B cell (primary cell): ENCODE data around the gene DNAJC4. TPM values are rescaled to one million over a fixed set of nuclear protein-coding genes. Genes with fewer than 3 reads are reported as not detected.

Experiments used
- ATAC-seq: fragments of 200-7000 bp; cut with Tn5 transposase; one replicate; pipeline ENCODE4 v1.10.0; 2021; ENCODE audit warnings: low read depth, mild to moderate bottlenecking, moderate number of reproducible peaks, moderate library complexity
- CTCF ChIA-PET: fragments of 350-600 bp; sonication (Branson Sonifier 250); formaldehyde crosslinking; loops from one replicate; lab custom pipeline; 2021; ENCODE audit warnings: antibody characterized with exemption, inconsistent platforms; lab: Charles Lee
- POLR2A ChIA-PET: fragments of 350-600 bp; sonication (Branson Sonifier 250); formaldehyde crosslinking; loops from one replicate; lab custom pipeline; 2021; ENCODE audit warnings: antibody characterized with exemption; lab: Charles Lee
- DNase-seq: peaks from one replicate; pipeline ENCODE4 v3.0.0; 2013
- H2AFZ ChIP-seq: 2 replicates; pipeline ENCODE4 v1.6.1; 2012; ENCODE audit warnings: mild to moderate bottlenecking, low read depth, low read length; ENCODE audit not compliant: insufficient read depth, poor library complexity, severe bottlenecking
- H3K27ac ChIP-seq, 2 donors: 1 replicate in 1 of 2; 2 replicates in 1 of 2; pipeline ENCODE4 v1.5.1; 2012 to 2013; ENCODE audit warnings: low read length in 2 of 2, mild to moderate bottlenecking in 2 of 2, moderate library complexity in 1 of 2
- H3K27me3 ChIP-seq, 4 experiments: fragments of 200-600 bp in 1 of 4; sonication (generic) in 1 of 4; replicated peaks in 1 of 4; 1 replicate in 2 of 4; 2 replicates in 2 of 4; pipeline versions ENCODE4 v1.6.1 to v1.7.0; 2013 to 2016; ENCODE audit warnings: low read length in 3 of 4, mild to moderate bottlenecking in 2 of 4, mixed read lengths in 1 of 4, moderate library complexity in 1 of 4; ENCODE audit not compliant: insufficient read depth in 4 of 4, control insufficient read depth in 3 of 4; ENCODE audit errors: control extremely low read depth in 1 of 4
- H3K36me3 ChIP-seq, 2 experiments: replicated peaks in 1 of 2; 1 replicate in 1 of 2; 2 replicates in 1 of 2; pipeline versions ENCODE4 v1.6.1 to v1.7.1; 2013; ENCODE audit warnings: low read length in 1 of 2; ENCODE audit not compliant: insufficient read depth in 2 of 2, control insufficient read depth in 1 of 2; ENCODE audit errors: control extremely low read depth in 1 of 2, extremely low read depth in 1 of 2
- H3K4me1 ChIP-seq, 2 donors: fragments of 200-600 bp in 1 of 2; sonication (generic) in 1 of 2; 1 replicate in 1 of 2; 2 replicates in 1 of 2; pipeline versions ENCODE4 v1.5.1 to v1.6.1; 2013 to 2017; ENCODE audit warnings: low read length in 2 of 2; ENCODE audit not compliant: control insufficient read depth in 2 of 2, insufficient read depth in 2 of 2
- H3K4me2 ChIP-seq: replicated peaks from 2 replicates; pipeline ENCODE3; 2012; ENCODE audit warnings: mild to moderate bottlenecking, low read depth, low read length; ENCODE audit not compliant: poor library complexity, severe bottlenecking
- H3K4me3 ChIP-seq, 5 experiments: fragments of 200-600 bp in 1 of 5; sonication (generic) in 1 of 5; 1 replicate in 3 of 5; 2 replicates in 2 of 5; pipeline versions ENCODE4 v1.5.1 to v1.7.0; 2011 to 2016; ENCODE audit warnings: low read length in 4 of 5, mild to moderate bottlenecking in 4 of 5, low read depth in 2 of 5, control low read depth in 1 of 5, moderate library complexity in 1 of 5; ENCODE audit not compliant: insufficient read depth in 1 of 5; ENCODE audit errors: control extremely low read depth in 1 of 5, extremely low read depth in 1 of 5
- H3K79me2 ChIP-seq: fragments of 200-600 bp; sonication (generic); one replicate; pipeline ENCODE4 v1.6.0; 2016; ENCODE audit warnings: low read length; ENCODE audit not compliant: control insufficient read depth, insufficient read depth
- H3K9ac ChIP-seq: fragments of 200-600 bp; sonication (generic); 2 replicates; pipeline ENCODE4 v1.6.1; 2017; ENCODE audit warnings: mild to moderate bottlenecking, low read length, moderate library complexity
- H3K9me3 ChIP-seq, 3 donors: one replicate each; pipeline versions ENCODE4 v1.6.1 to v1.7.1; 2013; ENCODE audit warnings: low read length in 2 of 3; ENCODE audit not compliant: control insufficient read depth in 2 of 3, insufficient read depth in 1 of 3; ENCODE audit errors: control extremely low read depth in 1 of 3
- H4K20me1 ChIP-seq: 2 replicates; pipeline ENCODE4 v1.6.0; 2012; ENCODE audit warnings: mild to moderate bottlenecking, low read length; ENCODE audit not compliant: insufficient read depth, control insufficient read depth, poor library complexity, severe bottlenecking
- H3K27ac Mint-ChIP-seq: one replicate; pipeline ENCODE4 v1.8.0; 2021; ENCODE audit warnings: mixed read lengths
- H3K27me3 Mint-ChIP-seq: one replicate; pipeline ENCODE4 v1.8.0; 2021; ENCODE audit warnings: mixed read lengths
- H3K4me1 Mint-ChIP-seq: one replicate; pipeline ENCODE4 v1.8.0; 2021; ENCODE audit warnings: mixed read lengths
- H3K4me3 Mint-ChIP-seq: one replicate; pipeline ENCODE4 v1.8.0; 2021; ENCODE audit warnings: mixed read lengths
- H3K9me3 Mint-ChIP-seq: one replicate; pipeline ENCODE4 v1.8.0; 2022; ENCODE audit warnings: mixed read lengths; ENCODE audit not compliant: insufficient read depth
- EZH2 ChIP-seq: IDR thresholded peaks from 2 replicates; pipeline ENCODE4 v1.6.1; 2012; ENCODE audit warnings: borderline replicate concordance, low read depth, mild to moderate bottlenecking, moderate library complexity, low read length; ENCODE audit not compliant: insufficient read depth, poor library complexity, severe bottlenecking
- WGBS: methylation state at CpG from one replicate; pipeline ENCODE4 v1.1.5; 2013; ENCODE audit warnings: missing lambda C conversion rate; ENCODE audit not compliant: insufficient coverage; 5-methylcytosine and 5-hydroxymethylcytosine counted together
- intact Hi-C: fragments of 100-400 bp; cut with micrococcal nuclease; formaldehyde crosslinking; loops from one replicate; pipeline ENCODE4 v1.10.0; 2022
- polyA plus RNA-seq: library from polyadenylated mRNA; depleted of rRNA; stranded (reverse); fragments of >200 nt; gene quantifications from 2 replicates; pipeline ENCODE4 v1.2.3, GENCODE V29; 2012
- total RNA-seq, 2 donors: library from RNA; stranded (reverse); fragments of 120-200 nt in 1 of 2; gene quantifications; 1 replicate in 1 of 2; 2 replicates in 1 of 2; pipeline versions ENCODE4 v1.2.3 to v1.2.4, GENCODE V29; 2013 to 2022
- TF ChIP-seq, protein P1 (sequence below): fragments of 200-600 bp; IDR thresholded peaks from one replicate; pipeline ENCODE4 v1.8.0; 2022; ENCODE audit warnings: antibody characterized with exemption, mild to moderate bottlenecking

DNAJC4 gene
- total and polyA plus RNA-seq, 2 donors (not counting 1 experiment from before 2014, with no cell fraction given): 74.4 to 105 TPM

DNA sequence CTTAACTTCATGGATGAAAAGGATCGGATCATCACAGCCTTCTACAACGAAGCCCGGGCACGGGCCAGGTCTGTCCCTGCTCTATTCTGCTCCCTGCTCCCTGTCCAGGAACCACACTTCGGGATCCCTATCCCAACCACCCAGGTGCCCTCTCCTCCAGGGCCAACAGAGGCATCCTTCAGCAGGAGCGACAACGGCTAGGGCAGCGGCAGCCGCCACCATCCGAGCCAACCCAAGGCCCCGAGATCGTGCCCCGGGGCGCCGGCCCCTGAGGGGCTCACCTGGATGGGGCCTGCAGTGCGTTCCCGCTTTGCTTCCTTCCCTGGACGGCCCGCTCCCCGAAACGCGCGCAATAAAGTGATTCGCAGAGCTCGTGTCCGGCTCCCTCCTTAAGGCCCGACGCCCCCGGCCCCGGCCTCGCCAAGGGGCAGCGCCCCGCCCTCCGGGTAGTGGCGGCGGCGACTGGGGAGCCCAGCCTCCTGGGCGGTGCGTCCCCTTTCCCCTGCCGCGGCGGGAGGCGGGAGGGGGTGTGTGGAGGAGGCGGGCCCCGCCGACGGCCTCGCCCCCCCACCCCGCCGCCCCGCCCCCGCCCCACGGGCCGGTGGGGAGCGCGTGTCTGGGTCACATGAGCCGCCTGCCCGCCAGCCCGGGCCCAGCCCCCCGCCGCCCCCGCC, 3.7 kb downstream of the DNAJC4 start, which contains the start of gene VEGFB:
Gene VEGFB, plus strand, starts transcription at position 672 of the 674 bp plus-strand sequence. CDS start 250 bp downstream, outside the sequence.
- ATAC-seq (peak; percentile 59), DNase-seq (peak; percentile 81)
- Mint-ChIP-seq H3K9me3 (no peaks in the 10 kb centered on the region), H3K27ac (peak within 1 kb of the TSS; percentile 96), H3K4me3 (peak within 1 kb of the TSS; percentile 96), H3K27me3 (no peaks in the 10 kb centered on the region), H3K4me1 (peaks cover 65% of the 10 kb centered on the region)
- TF ChIP-seq, protein P1, sequence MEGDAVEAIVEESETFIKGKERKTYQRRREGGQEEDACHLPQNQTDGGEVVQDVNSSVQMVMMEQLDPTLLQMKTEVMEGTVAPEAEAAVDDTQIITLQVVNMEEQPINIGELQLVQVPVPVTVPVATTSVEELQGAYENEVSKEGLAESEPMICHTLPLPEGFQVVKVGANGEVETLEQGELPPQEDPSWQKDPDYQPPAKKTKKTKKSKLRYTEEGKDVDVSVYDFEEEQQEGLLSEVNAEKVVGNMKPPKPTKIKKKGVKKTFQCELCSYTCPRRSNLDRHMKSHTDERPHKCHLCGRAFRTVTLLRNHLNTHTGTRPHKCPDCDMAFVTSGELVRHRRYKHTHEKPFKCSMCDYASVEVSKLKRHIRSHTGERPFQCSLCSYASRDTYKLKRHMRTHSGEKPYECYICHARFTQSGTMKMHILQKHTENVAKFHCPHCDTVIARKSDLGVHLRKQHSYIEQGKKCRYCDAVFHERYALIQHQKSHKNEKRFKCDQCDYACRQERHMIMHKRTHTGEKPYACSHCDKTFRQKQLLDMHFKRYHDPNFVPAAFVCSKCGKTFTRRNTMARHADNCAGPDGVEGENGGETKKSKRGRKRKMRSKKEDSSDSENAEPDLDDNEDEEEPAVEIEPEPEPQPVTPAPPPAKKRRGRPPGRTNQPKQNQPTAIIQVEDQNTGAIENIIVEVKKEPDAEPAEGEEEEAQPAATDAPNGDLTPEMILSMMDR: no peak
- no peak for TF ChIP-seq EZH2
- peaks cover 0 to 27% of the 10 kb centered on the region in 2 experiments for H3K36me3 ChIP-seq
- ChIA-PET POLR2A (interaction anchor here (0.9 to 2.4 kb wide), 4 partner anchors 11 to 38 kb away, joined by 3 to 7 read pairs (median 4); partner anchors contain the start of gene FERMT3), CTCF (interaction anchor here (1.0 to 2.2 kb wide), 2 partner anchors 10 to 29 kb away, joined by 5 to 10 read pairs; no protein-coding TSS in a partner anchor)
- intact Hi-C loops: loop anchor here (1.0 kb wide), 1 partner anchor 8 kb away; the partner anchor contains the start of genes NUDT22 and TRPT1
- H2AFZ ChIP-seq: peak within 1 kb of the TSS; percentile 64
- H3K27ac ChIP-seq: peak within 1 kb of the TSS; percentile 65 to 85
- 11% methylated on average over 49 of the region's 62 CpGs for WGBS
- H3K79me2 ChIP-seq: peaks cover 23% of the 10 kb centered on the region
- peaks cover 34 to 70% of the 10 kb centered on the region in 2 donors for H3K4me1 ChIP-seq
- no peaks in the 10 kb centered on the region for H3K9me3 ChIP-seq
- H4K20me1 ChIP-seq: peaks cover 25% of the 10 kb centered on the region
- H3K4me2 ChIP-seq: peak within 1 kb of the TSS; percentile 99
- H3K27me3 ChIP-seq: no peaks in the 10 kb centered on the region
- peak within 1 kb of the TSS; percentile 89 for H3K9ac ChIP-seq
- H3K4me3 ChIP-seq: peak within 1 kb of the TSS; percentile 53 to 84 (median 67)
